ENCODE data around the gene CDCA8.
"Not testable (repeated sequence)": the region's sequence is repeated elsewhere in the genome, so short reads cannot be mapped to it uniquely, and the experiment has no call there.

CDCA8 gene

DNA sequence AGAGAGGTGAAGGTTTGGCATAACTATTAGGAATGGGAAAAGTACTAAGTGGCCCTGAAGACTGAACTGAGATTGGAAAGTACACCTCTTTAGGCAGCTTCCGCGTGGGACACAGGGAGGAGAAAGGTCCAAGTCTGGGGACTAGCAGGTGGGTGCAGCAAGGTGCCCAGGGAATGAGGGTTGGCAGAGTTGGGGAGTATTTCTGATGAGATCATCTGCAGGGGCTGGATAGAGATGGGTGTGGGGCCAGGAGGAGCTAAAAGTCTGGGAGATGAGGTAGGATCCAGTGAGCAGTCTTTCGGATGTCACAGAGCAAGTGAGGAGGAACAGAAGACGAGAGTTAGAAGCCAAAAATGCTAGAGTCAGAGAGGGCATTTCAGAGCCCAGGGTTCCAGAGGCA, 36.1 kb downstream of the CDCA8 start:
- TF ChIP-seq, protein P1, sequence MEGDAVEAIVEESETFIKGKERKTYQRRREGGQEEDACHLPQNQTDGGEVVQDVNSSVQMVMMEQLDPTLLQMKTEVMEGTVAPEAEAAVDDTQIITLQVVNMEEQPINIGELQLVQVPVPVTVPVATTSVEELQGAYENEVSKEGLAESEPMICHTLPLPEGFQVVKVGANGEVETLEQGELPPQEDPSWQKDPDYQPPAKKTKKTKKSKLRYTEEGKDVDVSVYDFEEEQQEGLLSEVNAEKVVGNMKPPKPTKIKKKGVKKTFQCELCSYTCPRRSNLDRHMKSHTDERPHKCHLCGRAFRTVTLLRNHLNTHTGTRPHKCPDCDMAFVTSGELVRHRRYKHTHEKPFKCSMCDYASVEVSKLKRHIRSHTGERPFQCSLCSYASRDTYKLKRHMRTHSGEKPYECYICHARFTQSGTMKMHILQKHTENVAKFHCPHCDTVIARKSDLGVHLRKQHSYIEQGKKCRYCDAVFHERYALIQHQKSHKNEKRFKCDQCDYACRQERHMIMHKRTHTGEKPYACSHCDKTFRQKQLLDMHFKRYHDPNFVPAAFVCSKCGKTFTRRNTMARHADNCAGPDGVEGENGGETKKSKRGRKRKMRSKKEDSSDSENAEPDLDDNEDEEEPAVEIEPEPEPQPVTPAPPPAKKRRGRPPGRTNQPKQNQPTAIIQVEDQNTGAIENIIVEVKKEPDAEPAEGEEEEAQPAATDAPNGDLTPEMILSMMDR (IDR thresholded peaks at IDR 0.05): no peak
- Mint-ChIP-seq H3K27ac (peak overlapping the region; percentile 4), H3K4me1 (no peaks in the 10 kb centered on the region), H3K4me3 (no peak overlapping the region), H3K9me3 (no peaks in the 10 kb centered on the region), H3K36me3 (ENCODE audit: low read depth) (no peaks in the 10 kb centered on the region), H3K27me3 (ENCODE audit: low read depth, poor library complexity) (peaks cover 75% of the 10 kb centered on the region)
- DNase-seq: no peak

GRCh38 chr1:37730376-37730775, 38.1 kb downstream of the CDCA8 start:
- Mint-ChIP-seq H3K4me1 (no peaks in the 10 kb centered on the region), H3K27me3 (ENCODE audit: low read depth, poor library complexity) (peaks cover 91% of the 10 kb centered on the region), H3K4me3 (no peak overlapping the region), H3K36me3 (ENCODE audit: low read depth) (no peaks in the 10 kb centered on the region), H3K9me3 (no peaks in the 10 kb centered on the region), H3K27ac (no peak overlapping the region)
- DNase-seq: no peak
- TF ChIP-seq, protein P1 (IDR thresholded peaks at IDR 0.05): no peak

DNA sequence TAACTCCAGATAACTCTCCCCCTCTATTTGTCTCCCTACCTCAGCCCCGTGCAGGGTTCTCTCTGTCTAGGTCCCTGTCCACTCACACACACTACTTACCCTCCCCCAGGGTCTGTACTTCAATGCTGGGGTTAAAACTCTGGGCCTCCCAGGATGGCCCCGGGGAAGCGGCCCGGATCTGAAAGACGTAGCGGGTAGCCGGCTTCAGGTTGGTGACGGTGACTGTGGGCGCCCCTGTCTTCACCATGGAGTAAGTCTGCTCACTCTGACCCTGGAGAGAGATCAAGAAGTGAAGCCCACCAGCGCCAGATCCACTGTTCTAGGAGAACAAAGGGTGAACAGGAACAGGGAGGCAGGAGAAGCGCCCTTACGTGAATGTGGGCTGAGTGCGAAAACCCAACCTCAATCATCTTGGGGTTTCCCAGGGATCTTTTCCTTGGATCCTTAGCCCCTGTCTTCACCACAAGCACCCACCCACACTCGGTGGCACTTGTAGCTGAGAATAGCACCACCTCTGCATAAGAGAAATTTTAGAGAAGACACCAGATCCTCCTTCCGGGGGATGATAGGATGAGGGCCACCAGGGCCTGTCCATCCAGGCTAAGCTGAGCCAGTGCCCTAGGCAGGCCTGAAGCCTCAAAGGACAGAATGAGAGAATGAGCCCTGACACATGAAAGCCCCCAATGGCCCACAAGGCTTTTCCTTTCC, 39.1 kb downstream of the CDCA8 start:
- no peak overlapping the region for H3K4me3 Mint-ChIP-seq
- H3K36me3 Mint-ChIP-seq (ENCODE audit: low read depth): no peaks in the 10 kb centered on the region
- TF ChIP-seq, protein P1 (IDR thresholded peaks at IDR 0.05): no peak
- H3K27me3 Mint-ChIP-seq (ENCODE audit: low read depth, poor library complexity): peaks cover 93% of the 10 kb centered on the region
- no peaks in the 10 kb centered on the region for H3K9me3 Mint-ChIP-seq
- no peaks in the 10 kb centered on the region for H3K4me1 Mint-ChIP-seq
- no peak for DNase-seq
- H3K27ac Mint-ChIP-seq: no peak overlapping the region

GRCh38 chr1:37732111-37732780, 39.9 kb downstream of the CDCA8 start:
- H3K27ac Mint-ChIP-seq: no peak overlapping the region

DNA sequence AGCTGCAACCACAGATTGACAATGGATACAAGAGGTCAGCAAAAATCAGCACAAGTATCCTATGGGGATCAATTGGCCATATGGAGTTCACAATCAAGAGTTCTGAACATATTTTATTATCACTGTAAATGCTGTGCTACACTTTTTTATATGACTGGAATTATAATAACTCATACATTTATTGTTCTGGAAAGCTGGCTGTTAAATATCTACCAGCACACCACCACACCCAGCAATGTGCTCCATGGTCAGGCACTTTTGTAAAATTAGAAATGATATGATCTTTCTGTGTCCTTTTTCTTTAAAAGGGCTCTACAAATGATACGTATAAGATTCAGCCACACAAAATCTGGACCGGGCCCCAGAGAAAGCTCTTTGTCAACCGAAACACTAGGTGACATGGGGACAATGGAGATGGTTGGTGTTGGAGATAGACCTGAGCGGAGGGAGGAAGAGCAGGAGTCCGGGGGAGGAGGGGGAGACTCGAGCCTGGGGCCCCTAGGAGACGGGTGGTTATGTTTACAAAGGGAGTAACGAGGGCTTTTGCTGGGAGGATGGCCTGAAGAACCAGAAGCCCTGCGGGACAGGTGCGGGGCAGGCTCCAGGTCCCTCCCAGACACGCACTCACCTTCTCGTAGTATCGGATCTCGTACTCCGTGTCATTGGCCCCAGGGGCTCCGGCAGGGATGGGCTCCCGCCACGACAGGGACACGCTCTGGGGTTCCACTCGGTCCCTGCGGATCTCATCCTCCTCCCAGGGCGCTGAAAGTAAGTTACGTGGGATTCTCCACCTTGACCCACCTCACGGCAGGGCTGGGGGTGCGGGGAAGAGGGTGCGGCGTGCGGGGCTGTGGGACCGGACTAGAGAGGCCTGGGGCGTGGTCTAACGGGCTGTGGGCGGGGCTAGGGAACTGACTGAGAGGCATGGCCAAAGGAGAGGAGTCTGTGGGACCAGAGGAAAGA, 42.6 kb downstream of the CDCA8 start:
- no peaks in the 10 kb centered on the region for H3K36me3 Mint-ChIP-seq (ENCODE audit: low read depth)
- peak; percentile 72 for DNase-seq
- peaks cover 98% of the 10 kb centered on the region for H3K27me3 Mint-ChIP-seq (ENCODE audit: low read depth, poor library complexity)
- H3K4me3 Mint-ChIP-seq: peak overlapping the region; percentile 65
- H3K27ac Mint-ChIP-seq: no peak overlapping the region
- TF ChIP-seq, protein P1 (IDR thresholded peaks at IDR 0.05): no peak
- H3K4me1 Mint-ChIP-seq: no peaks in the 10 kb centered on the region
- H3K9me3 Mint-ChIP-seq: peaks cover 12% of the 10 kb centered on the region

More at GRCh38 chr1:37732111-37732780, 39.9 kb downstream of the CDCA8 start:
- Mint-ChIP-seq H3K4me1 (no peaks in the 10 kb centered on the region), H3K4me3 (no peak overlapping the region), H3K36me3 (ENCODE audit: low read depth) (no peaks in the 10 kb centered on the region), H3K27me3 (ENCODE audit: low read depth, poor library complexity) (peaks cover 100% of the 10 kb centered on the region), H3K9me3 (peaks cover 3% of the 10 kb centered on the region)
- TF ChIP-seq, protein P1 (IDR thresholded peaks at IDR 0.05): no peak
- no peak for DNase-seq

- H3K4me1 Mint-ChIP-seq; DNase-seq; H3K36me3 Mint-ChIP-seq (ENCODE audit: low read depth); H3K4me3 Mint-ChIP-seq; H3K27ac Mint-ChIP-seq: not testable (repeated sequence)
- Mint-ChIP-seq H3K9me3 (peaks cover 12% of the 10 kb centered on the region), H3K27me3 (ENCODE audit: low read depth, poor library complexity) (peaks cover 94% of the 10 kb centered on the region)
Measured at GRCh38 chr1:37737975-37738374, 45.7 kb downstream of the CDCA8 start.

GRCh38 chr1:37738619-37739018, 46.3 kb downstream of the CDCA8 start:
- not testable (repeated sequence) for DNase-seq; H3K27ac Mint-ChIP-seq; H3K4me1 Mint-ChIP-seq; H3K4me3 Mint-ChIP-seq; H3K36me3 Mint-ChIP-seq (ENCODE audit: low read depth)
- Mint-ChIP-seq H3K9me3 (peaks cover 12% of the 10 kb centered on the region), H3K27me3 (ENCODE audit: low read depth, poor library complexity) (peaks cover 94% of the 10 kb centered on the region)
